ENCODE data around the gene PTPN11. TPM values are rescaled to one million over a fixed set of nuclear protein-coding genes. Genes with fewer than 3 reads are reported as not detected.
"Not testable (repeated sequence)": the region's sequence is repeated elsewhere in the genome, so short reads cannot be mapped to it uniquely, and the experiment has no call there.

PTPN11 gene
- total and polyA plus RNA-seq, 8 donors: 16.3 to 114 (median 67.5) TPM

DNA sequence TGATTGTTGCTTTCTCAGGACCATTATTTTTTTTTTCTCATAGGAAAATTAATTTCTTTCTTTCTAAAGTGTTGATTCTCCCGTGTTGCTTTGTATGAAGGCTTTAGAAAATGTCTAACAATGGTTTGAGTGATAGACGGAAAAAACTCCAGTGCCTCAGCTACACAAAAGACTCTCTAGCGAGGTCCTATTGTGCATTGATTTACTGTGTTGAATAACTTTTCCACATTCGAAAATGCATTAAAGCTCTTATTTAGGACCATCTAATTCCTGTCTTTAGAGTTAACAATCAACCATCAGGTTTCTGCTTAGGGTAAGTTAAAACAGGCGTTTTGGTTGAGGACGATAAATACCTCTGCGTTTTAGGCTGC is 99.6 kb downstream of the PTPN11 start:
- TF ChIP-seq POLR2AphosphoS5 (IDR thresholded peaks at IDR 0.05): no peak
- no peak for TF ChIP-seq POLR2A (IDR thresholded peaks at IDR 0.05)
- TF ChIP-seq, protein P1, sequence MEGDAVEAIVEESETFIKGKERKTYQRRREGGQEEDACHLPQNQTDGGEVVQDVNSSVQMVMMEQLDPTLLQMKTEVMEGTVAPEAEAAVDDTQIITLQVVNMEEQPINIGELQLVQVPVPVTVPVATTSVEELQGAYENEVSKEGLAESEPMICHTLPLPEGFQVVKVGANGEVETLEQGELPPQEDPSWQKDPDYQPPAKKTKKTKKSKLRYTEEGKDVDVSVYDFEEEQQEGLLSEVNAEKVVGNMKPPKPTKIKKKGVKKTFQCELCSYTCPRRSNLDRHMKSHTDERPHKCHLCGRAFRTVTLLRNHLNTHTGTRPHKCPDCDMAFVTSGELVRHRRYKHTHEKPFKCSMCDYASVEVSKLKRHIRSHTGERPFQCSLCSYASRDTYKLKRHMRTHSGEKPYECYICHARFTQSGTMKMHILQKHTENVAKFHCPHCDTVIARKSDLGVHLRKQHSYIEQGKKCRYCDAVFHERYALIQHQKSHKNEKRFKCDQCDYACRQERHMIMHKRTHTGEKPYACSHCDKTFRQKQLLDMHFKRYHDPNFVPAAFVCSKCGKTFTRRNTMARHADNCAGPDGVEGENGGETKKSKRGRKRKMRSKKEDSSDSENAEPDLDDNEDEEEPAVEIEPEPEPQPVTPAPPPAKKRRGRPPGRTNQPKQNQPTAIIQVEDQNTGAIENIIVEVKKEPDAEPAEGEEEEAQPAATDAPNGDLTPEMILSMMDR (IDR thresholded peaks at IDR 0.05): no peak
- TF ChIP-seq EP300 (IDR thresholded peaks at IDR 0.05): no peak
- intact Hi-C loops (cut with DNase I; ENCODE audit: low total_unique reads): no loop called here
- Histone ChIP-seq H3K27ac (no peak overlapping the region), H3K4me3 (no peak overlapping the region), H3K36me3 (no peaks in the 10 kb centered on the region), H3K27me3 (no peaks in the 10 kb centered on the region), H3K4me1 (no peaks in the 10 kb centered on the region), H3K9me3 (no peaks in the 10 kb centered on the region)
- DNase-seq: no peak
- 70 to 80% (median 74%) methylated on average over 7 of the region's 7 CpGs for WGBS, 5 donors

DNA sequence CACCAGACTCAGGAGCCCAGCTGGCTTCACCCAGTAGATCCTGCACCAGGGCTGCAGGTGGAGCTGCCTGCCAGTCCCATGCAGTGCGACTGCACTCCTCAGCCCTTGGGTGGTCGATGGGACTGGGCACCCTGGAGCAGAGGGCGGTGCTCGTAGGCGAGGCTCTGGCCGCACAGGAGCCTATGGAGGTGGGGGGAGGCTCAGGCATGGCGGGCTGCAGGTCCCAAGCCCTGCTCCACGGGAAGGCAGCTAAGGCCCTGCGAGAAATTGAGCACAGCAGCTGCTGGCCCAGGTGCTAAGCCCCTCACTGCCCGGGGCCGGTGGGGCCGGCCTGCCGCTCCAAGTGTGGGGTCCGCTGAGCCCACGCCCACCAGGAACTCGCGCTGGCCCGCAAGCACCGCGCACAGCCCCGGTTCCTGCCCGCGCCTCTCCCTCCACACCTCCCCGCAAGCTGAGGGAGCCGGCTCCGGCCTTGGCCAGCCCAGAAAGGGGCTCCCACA is 101.1 kb downstream of the PTPN11 start:
- intact Hi-C loops (cut with DNase I; ENCODE audit: low total_unique reads); H3K36me3 ChIP-seq; DNase-seq; H3K27ac ChIP-seq; H3K4me3 ChIP-seq; H3K4me1 ChIP-seq; H3K27me3 ChIP-seq; H3K9me3 ChIP-seq: not testable (repeated sequence)
- 89 to 97% (median 95%) methylated on average over 8 to 24 of the region's 26 CpGs for WGBS, 5 donors

DNA sequence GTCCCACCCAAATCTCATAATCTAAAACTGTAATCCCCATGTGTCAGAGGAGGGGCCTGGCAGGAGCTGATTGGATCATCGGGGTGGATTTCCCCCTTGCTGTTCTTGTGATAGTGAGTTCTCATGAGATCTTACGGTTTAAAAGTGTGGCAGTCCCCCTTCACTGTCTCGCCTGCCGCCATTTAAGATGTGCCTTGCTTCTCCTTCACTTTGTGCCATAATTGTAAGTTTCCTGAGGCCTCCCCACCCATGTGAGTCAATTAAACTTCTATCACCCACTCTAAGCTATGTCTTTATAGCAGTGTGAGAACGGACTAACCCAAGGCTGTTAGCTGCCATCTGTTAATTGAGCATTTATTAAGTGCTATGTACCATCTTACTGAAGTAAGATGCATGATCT is 105.1 kb downstream of the PTPN11 start:
- Histone ChIP-seq H3K27ac (no peak overlapping the region), H3K4me3 (no peak overlapping the region), H3K27me3 (no peaks in the 10 kb centered on the region), H3K4me1 (no peaks in the 10 kb centered on the region), H3K36me3 (no peaks in the 10 kb centered on the region), H3K9me3 (no peaks in the 10 kb centered on the region)
- intact Hi-C loops (cut with DNase I; ENCODE audit: low total_unique reads): no loop called here
- 89 to 93% (median 92%) methylated on average over 5 of the region's 5 CpGs for WGBS, 5 donors
- no peak for DNase-seq
- TF ChIP-seq, protein P1 (IDR thresholded peaks at IDR 0.05): no peak
- no peak for TF ChIP-seq POLR2A (IDR thresholded peaks at IDR 0.05)

GRCh38 chr12:112524269-112524668 is 105.5 kb downstream of the PTPN11 start:
- no peaks in the 10 kb centered on the region for H3K36me3 ChIP-seq
- no peaks in the 10 kb centered on the region for H3K9me3 ChIP-seq
- H3K27me3 ChIP-seq: no peaks in the 10 kb centered on the region
- intact Hi-C loops (cut with DNase I; ENCODE audit: low total_unique reads): no loop called here
- H3K27ac ChIP-seq: no peak overlapping the region
- TF ChIP-seq POLR2AphosphoS5 (IDR thresholded peaks at IDR 0.05) (no peak), POLR2A (IDR thresholded peaks at IDR 0.05) (no peak)
- WGBS, 5 donors: 89 to 95% (median 92%) methylated on average over 4 of the region's 4 CpGs
- H3K4me1 ChIP-seq: no peaks in the 10 kb centered on the region
- H3K4me3 ChIP-seq: no peak overlapping the region
- no peak for DNase-seq

- Histone ChIP-seq H3K27me3 (no peaks in the 10 kb centered on the region), H3K4me1 (no peaks in the 10 kb centered on the region), H3K4me3 (no peak overlapping the region), H3K9me3 (no peaks in the 10 kb centered on the region), H3K36me3 (no peaks in the 10 kb centered on the region), H3K27ac (no peak overlapping the region)
- WGBS, 5 donors: 41 to 54% (median 47%) methylated on average over 5 of the region's 5 CpGs
- intact Hi-C loops (cut with DNase I; ENCODE audit: low total_unique reads): no loop called here
- no peak for DNase-seq
- TF ChIP-seq POLR2AphosphoS5 (IDR thresholded peaks at IDR 0.05) (no peak), EP300 (IDR thresholded peaks at IDR 0.05) (no peak), POLR2A (IDR thresholded peaks at IDR 0.05) (no peak)
- TF ChIP-seq, protein P1 (IDR thresholded peaks at IDR 0.05): no peak
Observed at GRCh38 chr12:112524676-112525425, 106.1 kb downstream of the PTPN11 start.

All from stomach (tissue), 9 donors.